ENCODE results near the gene PRSS57. TPM values are rescaled to one million over a fixed set of nuclear protein-coding genes. Genes with fewer than 3 reads are reported as not detected.
A peak's percentile ranks its signal among the peaks of the same experiment; 100 is the strongest.

PRSS57 gene
- total RNA-seq, 2 donors from 2014 or later = 1.7 TPM; not detected in 1

DNA sequence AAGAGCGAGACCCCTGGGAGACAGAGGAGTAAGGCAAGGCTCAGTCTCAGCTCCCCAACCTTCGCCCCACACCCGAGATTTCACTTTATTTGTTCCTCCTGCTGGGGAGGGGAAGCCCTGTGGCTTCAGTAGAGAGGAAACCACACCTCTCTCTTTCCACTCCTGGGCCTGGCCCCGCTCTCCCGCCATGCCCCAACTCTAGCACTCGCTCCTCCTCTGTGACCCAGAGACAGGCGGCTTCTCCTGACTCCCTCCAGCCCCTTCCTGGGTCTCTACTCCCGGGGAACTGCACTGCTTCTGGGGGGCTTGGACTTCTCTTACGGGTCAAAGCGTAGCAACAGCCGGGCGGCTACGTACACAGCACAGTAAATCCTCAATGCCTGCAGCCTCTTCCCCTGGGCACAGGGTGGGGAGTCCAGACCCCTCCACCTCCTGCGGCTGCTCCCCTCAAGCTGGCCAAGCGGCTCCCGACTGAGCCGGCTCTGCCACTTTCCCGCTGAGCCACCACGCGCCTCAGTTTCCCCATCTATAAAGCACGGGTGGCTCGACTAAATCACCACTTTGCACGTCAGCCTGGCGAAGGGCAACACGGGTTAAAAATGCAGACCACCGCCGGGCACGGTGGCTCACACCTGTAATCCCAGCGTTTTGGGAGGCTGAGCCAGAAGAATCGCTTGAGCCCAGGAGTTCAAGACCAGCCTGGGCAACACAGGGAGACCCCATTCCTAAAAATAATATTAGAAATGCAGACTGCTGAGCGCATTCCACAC lies 33.6 kb downstream of the PRSS57 start:
- intact Hi-C loops (cut with DNase I) = loop anchor here (10.0 kb wide), 1 partner anchor 323 kb away; the partner anchor contains the start of gene WDR18
- WGBS = 22% methylated on average over 31 of the region's 31 CpGs
- H3K27ac ChIP-seq = peak overlapping the region; percentile 69 to 90
- H3K4me3 ChIP-seq = peak overlapping the region; percentile 96 to 97
- H3K27me3 ChIP-seq (replicated peaks; ENCODE audit: insufficient read depth) = no peaks in the 10 kb centered on the region
- no peak for DNase-seq (ENCODE audit: low spot score)
- no peaks in the 10 kb centered on the region for H3K9me3 ChIP-seq
- peaks cover 31% of the 10 kb centered on the region for H3K4me1 ChIP-seq (replicated peaks)
- no peaks in the 10 kb centered on the region for H3K36me3 ChIP-seq
- TF ChIP-seq POLR2A (IDR thresholded peaks at IDR 0.05) = peak; percentile 24
- TF ChIP-seq, protein P1, sequence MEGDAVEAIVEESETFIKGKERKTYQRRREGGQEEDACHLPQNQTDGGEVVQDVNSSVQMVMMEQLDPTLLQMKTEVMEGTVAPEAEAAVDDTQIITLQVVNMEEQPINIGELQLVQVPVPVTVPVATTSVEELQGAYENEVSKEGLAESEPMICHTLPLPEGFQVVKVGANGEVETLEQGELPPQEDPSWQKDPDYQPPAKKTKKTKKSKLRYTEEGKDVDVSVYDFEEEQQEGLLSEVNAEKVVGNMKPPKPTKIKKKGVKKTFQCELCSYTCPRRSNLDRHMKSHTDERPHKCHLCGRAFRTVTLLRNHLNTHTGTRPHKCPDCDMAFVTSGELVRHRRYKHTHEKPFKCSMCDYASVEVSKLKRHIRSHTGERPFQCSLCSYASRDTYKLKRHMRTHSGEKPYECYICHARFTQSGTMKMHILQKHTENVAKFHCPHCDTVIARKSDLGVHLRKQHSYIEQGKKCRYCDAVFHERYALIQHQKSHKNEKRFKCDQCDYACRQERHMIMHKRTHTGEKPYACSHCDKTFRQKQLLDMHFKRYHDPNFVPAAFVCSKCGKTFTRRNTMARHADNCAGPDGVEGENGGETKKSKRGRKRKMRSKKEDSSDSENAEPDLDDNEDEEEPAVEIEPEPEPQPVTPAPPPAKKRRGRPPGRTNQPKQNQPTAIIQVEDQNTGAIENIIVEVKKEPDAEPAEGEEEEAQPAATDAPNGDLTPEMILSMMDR (IDR thresholded peaks at IDR 0.05) = no peak

DNA sequence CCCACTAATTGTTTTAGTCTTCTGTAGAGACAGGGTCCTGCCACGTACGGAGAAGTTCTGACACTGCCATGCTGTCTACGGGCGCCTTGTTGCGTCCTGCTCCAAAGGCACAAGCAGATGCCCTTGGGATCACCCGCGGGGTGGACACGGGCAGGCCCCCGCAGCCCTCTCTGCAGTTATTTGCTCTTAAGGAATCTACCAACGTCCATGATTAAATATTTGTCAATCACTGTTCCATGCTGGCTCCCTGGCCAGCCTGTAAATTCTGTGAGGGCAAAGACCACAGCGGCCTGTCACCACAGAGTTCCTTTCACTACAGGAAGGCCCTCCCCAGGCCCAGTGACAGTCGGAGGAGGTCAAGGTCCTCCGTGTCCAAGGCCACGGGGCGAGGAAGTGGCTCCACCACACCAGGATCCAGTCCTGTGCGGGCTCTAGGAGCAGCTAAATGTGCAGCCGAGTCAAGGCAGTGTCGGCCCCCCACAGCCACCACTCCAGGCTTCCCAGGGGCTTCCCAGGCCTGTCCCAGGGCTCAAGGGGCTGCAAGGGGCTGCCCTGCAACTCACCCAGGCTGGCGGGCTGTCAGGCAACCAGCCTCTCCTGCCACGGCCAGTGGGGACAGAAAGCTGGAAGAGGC lies 34.3 kb downstream of the PRSS57 start:
- 36% methylated on average over 19 of the region's 20 CpGs for WGBS
- peaks cover 31% of the 10 kb centered on the region for H3K4me1 ChIP-seq (replicated peaks)

DNA sequence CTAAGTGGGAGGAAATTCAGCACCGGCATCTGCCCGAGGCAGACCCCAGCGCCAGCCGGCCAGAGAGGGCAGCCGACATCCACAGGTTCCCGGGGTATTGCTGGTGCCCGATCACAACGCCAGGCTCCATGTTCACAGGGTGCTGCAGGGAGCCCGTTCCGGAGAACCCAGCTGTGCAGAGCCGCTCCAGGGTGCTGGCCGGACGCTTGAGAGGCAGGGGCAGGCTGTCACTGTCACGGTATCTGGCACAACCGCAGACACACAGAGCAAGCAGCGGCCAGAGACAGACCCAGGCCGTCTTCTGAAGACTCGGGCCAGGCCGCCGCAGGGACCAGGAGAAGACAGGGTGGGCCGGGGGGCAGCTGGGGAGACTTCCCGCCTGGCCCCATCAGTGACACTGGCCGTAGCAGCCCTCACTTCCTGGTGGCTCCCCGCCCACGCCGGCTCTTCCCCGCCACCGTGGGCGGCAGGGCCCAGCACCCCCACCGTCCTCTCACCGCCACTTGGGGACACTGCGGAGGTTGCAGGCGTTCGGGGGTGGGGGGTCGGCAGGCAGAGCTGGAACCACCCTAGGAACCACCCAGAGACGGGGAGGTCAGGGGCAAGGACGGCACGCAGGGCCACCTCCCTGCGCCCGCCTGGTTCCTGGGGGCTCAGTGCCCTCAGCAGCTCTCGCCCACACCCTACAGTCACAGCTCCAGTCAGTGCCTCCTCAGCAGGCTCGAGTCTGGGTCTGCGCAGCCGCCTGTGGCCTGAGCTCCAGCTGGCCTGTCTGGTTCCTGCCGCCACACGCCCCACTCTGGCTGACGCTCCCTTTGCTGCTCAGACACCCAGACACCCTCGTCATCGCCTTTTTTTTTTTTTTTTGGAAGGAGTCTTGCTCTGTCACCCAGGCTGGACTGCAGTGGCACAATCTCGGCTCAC lies 36.1 kb downstream of the PRSS57 start:
- Histone ChIP-seq H3K9me3 (no peaks in the 10 kb centered on the region), H3K4me3 (no peak overlapping the region), H3K36me3 (no peaks in the 10 kb centered on the region), H3K27ac (peak overlapping the region; percentile 69 to 90), H3K4me1 (replicated peaks) (peaks cover 31% of the 10 kb centered on the region), H3K27me3 (replicated peaks; ENCODE audit: insufficient read depth) (no peaks in the 10 kb centered on the region)
- TF ChIP-seq POLR2A (IDR thresholded peaks at IDR 0.05) = no peak
- TF ChIP-seq POLR2AphosphoS5 (IDR thresholded peaks at IDR 0.05) = peak; percentile 69
- TF ChIP-seq, protein P1 (IDR thresholded peaks at IDR 0.05) = no peak
- WGBS = 68% methylated on average over 28 of the region's 50 CpGs
- intact Hi-C loops (cut with DNase I) = no loop called here
- DNase-seq (ENCODE audit: low spot score) = peak; percentile 79

More for the DNA sequence above, 34.3 kb downstream of the PRSS57 start:
- intact Hi-C loops (cut with DNase I) = loop anchor here (10.0 kb wide), 1 partner anchor 324 kb away; the partner anchor contains the start of gene WDR18
- Histone ChIP-seq H3K27me3 (replicated peaks; ENCODE audit: insufficient read depth) (no peaks in the 10 kb centered on the region), H3K9me3 (no peaks in the 10 kb centered on the region), H3K4me3 (peak overlapping the region; percentile 96 to 97), H3K27ac (peak overlapping the region; percentile 69 to 90), H3K36me3 (no peaks in the 10 kb centered on the region)
- TF ChIP-seq, protein P1 (IDR thresholded peaks at IDR 0.05) = no peak
- no peak for TF ChIP-seq POLR2A (IDR thresholded peaks at IDR 0.05)
- no peak for TF ChIP-seq POLR2AphosphoS5 (IDR thresholded peaks at IDR 0.05)
- DNase-seq (ENCODE audit: low spot score) = no peak

DNA sequence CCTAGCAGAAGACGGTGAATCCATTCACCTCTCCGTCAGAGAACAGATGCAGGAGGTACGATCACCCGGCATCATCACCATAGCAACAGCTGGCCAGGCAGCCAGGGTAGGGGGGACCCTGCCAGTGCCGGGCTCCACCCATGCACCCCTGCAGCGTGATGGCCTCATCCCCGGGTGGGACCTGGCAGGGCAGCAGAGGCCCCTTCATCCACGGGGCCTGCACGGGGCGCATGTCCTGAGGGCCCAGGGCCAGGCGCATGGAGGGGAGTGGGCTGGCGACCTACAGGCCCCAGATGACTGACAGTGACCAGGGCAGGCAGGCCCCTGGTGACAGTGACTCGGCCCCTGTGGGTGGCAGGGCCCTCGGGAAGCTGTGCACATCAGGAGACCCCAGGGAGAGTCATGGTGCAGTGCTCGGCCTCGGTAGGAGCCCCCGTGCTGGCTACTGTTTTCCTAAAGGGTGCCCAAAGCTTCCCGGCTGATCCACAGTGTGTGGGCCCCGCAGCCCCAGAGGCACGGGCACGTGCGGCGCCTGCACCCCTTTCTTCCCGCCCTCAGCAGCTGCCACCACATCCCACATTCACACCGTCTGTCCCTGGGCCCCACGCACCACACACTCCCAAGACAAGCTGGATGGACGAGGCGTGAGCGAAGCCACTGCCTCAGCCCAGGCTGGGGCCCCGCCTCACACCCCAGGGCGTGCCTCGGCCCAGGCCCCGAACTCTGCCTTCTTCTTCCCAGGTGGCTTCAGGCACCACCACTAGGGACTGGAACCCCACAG lies 37.0 kb downstream of the PRSS57 start:
- Histone ChIP-seq H3K4me3 (no peak overlapping the region), H3K9me3 (no peaks in the 10 kb centered on the region), H3K36me3 (no peaks in the 10 kb centered on the region), H3K27ac (no peak overlapping the region), H3K4me1 (replicated peaks) (peaks cover 31% of the 10 kb centered on the region), H3K27me3 (replicated peaks; ENCODE audit: insufficient read depth) (no peaks in the 10 kb centered on the region)
- intact Hi-C loops (cut with DNase I) = no loop called here
- no peak for TF ChIP-seq POLR2A (IDR thresholded peaks at IDR 0.05)
- TF ChIP-seq, protein P1 (IDR thresholded peaks at IDR 0.05) = no peak
- TF ChIP-seq POLR2AphosphoS5 (IDR thresholded peaks at IDR 0.05) = no peak
- 80% methylated on average over 31 of the region's 33 CpGs for WGBS
- no peak for DNase-seq (ENCODE audit: low spot score)
